HG02642 (cell line): ENCODE data around the gene KIRREL3.

Experiments
- ATAC-seq: cut with Tn5 transposase; IDR thresholded peaks from one replicate; pipeline ENCODE4 v1.9.1; 2021; ENCODE audit warnings: mild to moderate bottlenecking; ENCODE audit not compliant: unreplicated experiment, poor library complexity

KIRREL3 gene

GRCh38 chr11:126534141-126534805 is 466.3 kb downstream of the KIRREL3 start:
- ATAC-seq = no peak

- ATAC-seq = no peak
These were observed 467.0 kb downstream of the KIRREL3 start for GRCh38 chr11:126533560-126533959.

- no peak for ATAC-seq
These were observed 470.2 kb downstream of the KIRREL3 start for GRCh38 chr11:126530416-126530815.

DNA sequence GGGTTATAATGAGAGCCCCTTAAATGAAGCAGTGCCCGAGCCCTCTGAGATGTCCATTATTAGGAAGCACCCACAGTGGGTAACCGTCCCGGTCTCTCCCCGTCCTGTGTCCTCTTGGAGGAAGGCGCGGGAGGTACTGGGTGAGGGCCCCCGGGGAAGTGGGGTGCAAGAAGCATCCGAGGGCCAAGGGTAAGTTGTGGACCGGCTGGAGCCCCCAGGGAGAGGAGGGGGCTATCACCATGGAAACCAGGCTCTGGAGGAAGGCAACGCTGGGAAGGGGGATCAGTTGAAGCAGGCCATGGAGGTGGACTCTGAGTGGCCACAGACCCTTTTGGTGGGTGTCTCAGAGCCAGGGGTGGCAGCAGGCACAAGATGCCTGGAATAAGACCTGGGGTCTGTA is 471.5 kb downstream of the KIRREL3 start:
- no peak for ATAC-seq

GRCh38 chr11:126528075-126528474 is 472.5 kb downstream of the KIRREL3 start:
- no peak for ATAC-seq

GRCh38 chr11:126527651-126528050 is 472.9 kb downstream of the KIRREL3 start:
- no peak for ATAC-seq

GRCh38 chr11:126526471-126526870 is 474.1 kb downstream of the KIRREL3 start:
- no peak for ATAC-seq

DNA sequence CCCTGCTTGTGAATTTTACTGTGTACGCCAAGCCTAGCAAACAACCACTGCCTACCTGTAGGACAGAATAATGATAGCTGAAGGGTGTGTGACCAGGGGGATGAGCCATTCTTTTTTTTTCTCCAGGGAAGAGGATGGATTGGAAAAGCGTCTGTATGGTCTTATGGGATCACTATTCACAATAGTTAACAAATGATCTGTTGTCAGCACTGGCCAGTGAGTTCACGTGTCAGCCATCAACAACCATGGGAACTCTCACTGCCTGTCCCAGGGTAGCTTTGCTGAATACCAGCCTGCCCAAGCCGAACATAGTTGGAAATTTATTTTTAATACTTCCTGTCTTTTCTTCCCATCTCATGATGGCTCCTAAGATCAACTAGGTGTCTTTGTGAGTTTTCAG is 474.9 kb downstream of the KIRREL3 start:
- ATAC-seq = no peak

GRCh38 chr11:126525216-126525615 is 475.4 kb downstream of the KIRREL3 start:
- no peak for ATAC-seq

DNA sequence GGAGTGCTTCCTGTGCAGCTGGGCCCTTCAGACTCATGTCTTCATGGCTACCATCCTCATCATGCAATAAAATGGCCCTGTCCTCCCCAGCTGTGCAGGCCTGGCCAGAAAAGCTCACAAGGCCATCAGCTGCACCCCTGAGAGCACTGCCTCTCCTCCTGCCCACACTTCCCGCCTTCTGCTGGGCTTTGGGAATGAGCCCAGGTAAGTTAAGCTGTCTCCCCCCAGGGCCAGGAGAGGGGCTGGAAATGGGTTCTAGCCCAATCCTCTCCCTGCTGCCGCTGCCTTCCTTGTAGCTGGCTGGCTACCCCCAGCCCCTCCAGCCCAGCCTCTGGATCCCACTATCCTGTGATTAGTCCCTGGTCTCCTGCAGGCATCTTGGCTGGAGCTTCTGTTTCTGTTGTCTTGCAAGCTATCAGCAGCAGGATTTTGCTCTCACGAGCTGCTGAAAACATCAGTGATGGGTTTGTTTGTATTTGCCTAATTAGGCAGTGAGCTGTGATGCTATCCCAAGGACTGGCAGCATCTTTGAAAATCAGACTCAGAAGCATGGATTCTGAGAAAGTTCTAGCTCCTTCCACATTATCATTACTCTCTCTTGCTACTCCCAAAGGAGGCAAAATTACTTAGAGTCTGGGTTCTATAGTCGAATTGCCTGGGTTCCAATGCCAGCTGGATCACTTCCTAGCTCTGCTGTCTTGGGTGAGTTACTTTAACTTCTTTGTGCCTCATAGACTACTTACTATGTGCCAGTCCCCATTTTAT is 476.9 kb downstream of the KIRREL3 start:
- no peak for ATAC-seq

DNA sequence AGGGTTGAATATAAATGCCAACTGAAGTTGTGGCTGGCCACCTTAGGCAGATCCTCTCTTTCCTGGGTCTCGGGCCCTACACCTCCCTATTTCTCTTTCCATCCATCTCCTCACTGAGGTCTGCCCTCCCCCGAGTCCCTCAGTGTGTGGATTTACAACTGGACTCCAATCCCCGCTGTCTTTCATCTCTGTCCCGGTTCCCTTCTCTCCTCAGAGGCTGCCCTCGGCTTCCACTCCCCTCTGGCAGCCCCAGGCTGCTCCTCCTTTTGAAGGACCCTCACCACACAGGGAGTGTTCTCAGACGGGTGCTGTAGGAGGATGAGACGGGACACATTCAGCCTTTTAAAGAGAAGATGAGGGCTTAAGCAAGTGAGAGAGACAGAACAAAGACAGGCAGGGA is 478.0 kb downstream of the KIRREL3 start:
- ATAC-seq = no peak

GRCh38 chr11:126522152-126522551 is 478.4 kb downstream of the KIRREL3 start:
- ATAC-seq = no peak

DNA sequence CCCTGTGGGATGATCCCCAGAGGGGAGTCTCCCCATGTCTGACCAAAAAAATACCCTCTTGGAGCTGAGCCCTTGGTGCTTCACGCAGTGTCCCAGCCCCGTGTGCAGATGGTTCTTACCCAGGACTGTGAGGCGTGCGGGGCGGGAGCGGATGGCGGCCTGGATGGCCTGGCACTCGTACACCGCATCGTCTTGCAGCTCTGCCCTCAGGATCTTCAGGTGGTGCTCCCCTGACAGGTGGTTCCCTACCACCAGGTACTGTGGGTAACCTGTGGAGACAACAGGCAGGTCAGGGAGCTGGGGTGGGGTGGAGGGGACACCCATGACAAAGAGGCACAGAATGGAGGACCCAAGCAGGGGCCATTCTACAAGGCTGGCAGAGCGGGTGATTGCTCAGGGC is 479.4 kb downstream of the KIRREL3 start:
- no peak for ATAC-seq

DNA sequence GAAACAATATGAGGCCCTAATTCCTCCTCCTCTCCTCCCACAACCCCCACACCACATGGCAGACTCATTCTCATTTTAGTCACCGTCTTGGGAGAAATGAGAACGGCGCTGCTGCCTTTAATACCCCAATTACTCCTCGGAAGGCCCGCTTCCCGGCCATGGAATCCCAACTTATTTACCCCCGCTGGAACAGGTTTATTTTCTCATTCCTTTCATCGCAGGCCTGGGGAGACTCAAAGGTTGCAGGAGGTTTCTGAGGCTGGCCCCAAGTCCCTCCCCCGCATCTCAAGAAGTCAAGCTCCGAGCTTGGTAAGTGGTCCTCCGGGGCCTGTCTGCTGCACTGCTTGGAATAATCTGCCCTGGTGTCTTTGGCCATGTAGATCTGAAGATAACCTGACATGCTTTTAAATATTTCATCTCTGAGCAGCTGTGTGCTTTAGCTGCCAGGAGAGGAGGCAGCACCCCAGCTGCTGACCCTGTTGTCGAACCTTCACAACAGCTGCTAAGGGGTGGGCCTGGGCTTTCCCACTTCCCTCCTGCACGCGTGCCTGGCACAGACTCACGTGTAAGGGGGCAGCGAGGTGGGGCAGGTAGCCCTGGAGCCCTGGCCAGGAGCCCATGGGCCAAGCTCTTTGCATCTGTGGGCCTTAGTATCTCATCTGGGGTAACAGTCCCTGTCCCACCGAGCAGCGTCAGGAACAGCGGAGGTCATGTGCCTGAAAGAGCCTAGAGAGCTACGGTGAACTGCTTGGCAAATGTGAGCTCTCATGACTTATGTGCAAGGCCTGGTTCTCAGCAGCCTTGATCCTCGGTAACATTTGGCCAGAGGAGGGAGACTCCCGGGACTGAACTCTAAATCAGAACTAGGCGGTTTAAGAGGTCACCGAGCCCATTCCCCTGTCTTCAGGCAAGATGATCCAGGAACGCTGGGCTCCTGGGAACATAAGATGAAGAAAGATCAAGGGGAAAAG is 480.5 kb downstream of the KIRREL3 start:
- ATAC-seq = no peak

DNA sequence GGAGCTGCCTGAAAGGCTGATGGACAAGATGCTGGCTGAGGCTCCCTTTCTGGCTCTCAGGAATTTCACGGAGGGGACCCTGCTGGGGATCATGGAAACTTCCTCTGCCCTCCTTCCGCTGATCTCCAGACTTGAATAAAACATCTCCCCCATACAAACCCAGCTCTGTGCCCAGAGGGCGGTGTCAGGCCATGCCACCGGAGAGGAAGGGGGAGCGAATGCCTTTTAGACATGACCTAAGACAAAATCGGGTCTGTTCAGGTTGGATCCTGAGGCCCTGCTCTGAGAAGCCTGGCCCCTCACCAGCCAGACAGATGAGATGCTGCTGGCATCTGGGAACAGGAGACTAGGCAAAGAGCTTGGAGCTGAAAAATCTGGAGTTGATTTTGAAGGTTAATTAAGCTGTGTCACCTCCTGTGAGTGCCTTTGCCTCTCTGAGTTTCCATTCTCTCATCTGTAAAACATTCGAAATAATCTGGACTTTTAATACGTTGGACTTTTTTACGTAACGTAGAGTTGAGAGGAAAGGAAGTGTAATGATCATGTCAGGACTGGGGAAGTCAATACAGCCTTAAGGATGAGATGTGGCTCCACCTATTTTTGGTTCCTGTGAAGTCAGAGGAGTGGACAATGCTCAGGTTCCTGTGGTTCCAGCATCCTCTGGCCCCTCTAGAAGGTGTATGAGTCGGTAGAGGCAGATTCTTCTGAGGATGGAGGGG is 481.4 kb downstream of the KIRREL3 start:
- no peak for ATAC-seq

DNA sequence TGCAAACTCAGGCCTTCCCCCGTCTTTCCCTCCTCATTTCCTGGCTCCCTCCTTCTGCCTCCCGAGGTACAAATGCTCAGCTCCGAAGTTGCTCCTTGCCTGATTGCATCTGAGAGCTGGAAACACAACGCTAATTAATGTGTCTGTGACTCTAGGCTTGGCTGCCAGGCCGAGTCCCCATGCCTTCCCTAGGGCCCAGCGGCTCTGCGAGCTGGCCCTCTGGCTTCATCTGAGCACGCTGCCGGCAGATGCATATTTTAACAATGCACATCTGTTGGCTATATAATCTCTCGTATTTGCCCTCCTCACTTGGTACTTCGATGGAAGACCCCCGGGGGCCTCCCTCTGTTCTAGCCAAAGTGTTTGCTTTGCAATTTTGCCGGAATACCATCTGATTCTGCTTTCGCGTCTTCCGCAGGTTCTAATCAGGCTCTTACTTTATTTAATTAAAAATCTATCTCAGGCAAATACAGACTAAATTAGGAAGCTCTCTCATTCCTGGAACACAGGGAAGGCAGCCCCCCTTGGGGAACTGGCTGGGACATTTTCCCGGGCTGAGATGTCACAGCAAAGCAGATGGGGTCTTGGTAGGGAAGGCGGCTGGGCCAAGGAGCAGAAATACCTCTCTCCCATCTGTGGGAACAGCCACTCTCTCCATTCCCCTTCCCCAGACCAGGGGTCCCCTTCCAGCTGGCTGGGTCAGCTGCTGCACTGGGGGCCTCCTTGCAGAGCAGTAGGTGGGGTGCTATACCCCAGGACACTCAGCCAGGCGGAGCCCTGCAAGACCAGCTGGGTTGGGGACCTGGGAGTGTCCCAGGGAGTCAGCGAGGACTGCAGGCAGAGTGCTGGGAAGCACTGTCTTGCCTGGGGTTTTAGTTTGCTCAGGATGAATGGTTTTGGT is 482.2 kb downstream of the KIRREL3 start:
- ATAC-seq = no peak

DNA sequence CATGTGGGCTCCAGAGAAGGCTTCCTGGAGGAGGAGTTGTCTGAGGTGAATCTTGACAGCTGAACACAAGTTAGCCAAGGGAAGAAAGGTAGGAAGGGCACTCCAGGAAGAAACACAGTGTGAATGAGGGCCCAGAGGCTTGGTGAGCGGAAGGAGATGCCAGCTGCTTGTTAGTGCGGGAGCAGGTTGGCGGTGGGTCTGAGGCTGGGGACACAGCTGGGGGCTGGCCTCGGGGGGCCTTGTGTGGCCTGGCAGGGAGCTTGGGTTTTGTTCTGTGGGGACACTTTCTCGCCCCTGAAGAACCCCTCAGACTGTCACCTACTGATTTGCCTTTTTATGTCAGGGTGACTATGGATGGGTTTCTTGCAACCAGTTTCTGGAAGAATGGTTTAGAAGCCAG is 485.1 kb downstream of the KIRREL3 start:
- ATAC-seq = no peak

- no peak for ATAC-seq
These were observed 486.4 kb downstream of the KIRREL3 start for GRCh38 chr11:126514061-126514693.
